CD4-positive, CD25-positive, alpha-beta regulatory T cell (primary cell): ENCODE results near the gene GPATCH4. TPM values are rescaled to one million over a fixed set of nuclear protein-coding genes. Genes with fewer than 3 reads are reported as not detected.

Source experiments
- ATAC-seq, 2 donors: fragments of 150-1000 bp; cut with Tn5 transposase; one replicate each; pipeline ENCODE4 v1.10.0; 2021; ENCODE audit warnings: low read depth in 2 of 2, moderate number of reproducible peaks in 2 of 2, moderate library complexity in 1 of 2
- DNase-seq, 3 donors: peaks; one replicate each; pipeline versions ENCODE4 v3.0.0 to v3.0.0-alpha.2; 2012 to 2022; ENCODE audit warnings: mixed read lengths in 1 of 3
- H3K27ac ChIP-seq: one replicate; pipeline ENCODE4 v1.7.0; 2013; ENCODE audit warnings: mild to moderate bottlenecking, low read length; ENCODE audit not compliant: insufficient read depth, poor library complexity, severe bottlenecking
- H3K27me3 ChIP-seq: one replicate; pipeline ENCODE4 v1.7.0; 2013; ENCODE audit warnings: low read length; ENCODE audit not compliant: control insufficient read depth, insufficient read depth
- H3K36me3 ChIP-seq: one replicate; pipeline ENCODE4 v1.7.0; 2013; ENCODE audit warnings: mild to moderate bottlenecking, low read length, moderate library complexity; ENCODE audit not compliant: control insufficient read depth, insufficient read depth
- H3K4me1 ChIP-seq: 2 replicates; pipeline ENCODE4 v1.7.0; 2013; ENCODE audit warnings: mild to moderate bottlenecking, low read length; ENCODE audit not compliant: insufficient read depth, control insufficient read depth, poor library complexity, severe bottlenecking
- H3K4me3 ChIP-seq: one replicate; pipeline ENCODE4 v1.7.0; 2013; ENCODE audit warnings: low read depth, mild to moderate bottlenecking, low read length, moderate library complexity
- H3K9me3 ChIP-seq, 2 experiments: 1 replicate in 1 of 2; 2 replicates in 1 of 2; pipeline ENCODE4 v1.7.0; 2013; ENCODE audit warnings: low read length in 2 of 2, mild to moderate bottlenecking in 1 of 2, moderate library complexity in 1 of 2; ENCODE audit not compliant: control insufficient read depth in 2 of 2
- H3K27ac Mint-ChIP-seq, 3 donors: one replicate each; pipeline ENCODE4 v1.8.0; 2020 to 2022; ENCODE audit warnings: mild to moderate bottlenecking in 3 of 3, mixed read lengths in 3 of 3, moderate library complexity in 2 of 3
- H3K27me3 Mint-ChIP-seq: one replicate; pipeline ENCODE4 v1.8.0; 2022; ENCODE audit warnings: mild to moderate bottlenecking, mixed read lengths
- H3K36me3 Mint-ChIP-seq: one replicate; pipeline ENCODE4 v1.8.0; 2020; ENCODE audit warnings: mixed read lengths
- H3K4me1 Mint-ChIP-seq, 4 donors: one replicate each; pipeline ENCODE4 v1.8.0; 2020 to 2022; ENCODE audit warnings: mixed read lengths in 4 of 4, mild to moderate bottlenecking in 1 of 4
- H3K4me3 Mint-ChIP-seq, 4 donors: one replicate each; pipeline ENCODE4 v1.8.0; 2020 to 2022; ENCODE audit warnings: mild to moderate bottlenecking in 4 of 4, mixed read lengths in 4 of 4, moderate library complexity in 3 of 4
- H3K9me3 Mint-ChIP-seq, 7 donors: one replicate each; pipeline ENCODE4 v1.8.0; 2020 to 2022; ENCODE audit warnings: mixed read lengths in 7 of 7, mild to moderate bottlenecking in 3 of 7, moderate library complexity in 2 of 7
- polyA plus RNA-seq, 4 donors: library from polyadenylated mRNA; unstranded; fragments of 300-500 nt; fragmentation: Illumina TruSeq; gene quantifications; one replicate each; pipeline ENCODE4 v1.2.3, GENCODE V29; 2021
- total RNA-seq: library from RNA; stranded (reverse); gene quantifications from one replicate; pipeline ENCODE4 v1.2.3, GENCODE V29; 2022

GPATCH4 gene
- total and polyA plus RNA-seq, 5 donors from 2014 or later = 20.2 to 34.6 (median 27.6) TPM

GRCh38 chr1:156601892-156602291, 613 bp upstream of the GPATCH4 start:
- Mint-ChIP-seq H3K36me3 (peaks cover 10% of the 10 kb centered on the region), H3K4me1 (peaks cover 4 to 41% (median 27%) of the 10 kb centered on the region in 4 donors), H3K27ac (peak overlapping the region; percentile 93 to 99 (median 99)), H3K27me3 (peaks cover 1% of the 10 kb centered on the region), H3K4me3 (peak overlapping the region; percentile 84 to 100 (median 99)), H3K9me3 (no peaks in the 10 kb centered on the region)
- Histone ChIP-seq H3K4me1 (peaks cover 28% of the 10 kb centered on the region), H3K36me3 (peaks cover 20% of the 10 kb centered on the region), H3K9me3 (no peaks in the 10 kb centered on the region), H3K4me3 (peak overlapping the region; percentile 97), H3K27ac (peak overlapping the region; percentile 78), H3K27me3 (no peaks in the 10 kb centered on the region)
- no peak for DNase-seq
- no peak for ATAC-seq

GRCh38 chr1:156600733-156601121, 552 bp downstream of the GPATCH4 start:
- Histone ChIP-seq H3K9me3 (no peaks in the 10 kb centered on the region), H3K4me3 (peak overlapping the region; percentile 97), H3K27me3 (no peaks in the 10 kb centered on the region), H3K27ac (peak overlapping the region; percentile 78), H3K4me1 (peaks cover 28% of the 10 kb centered on the region), H3K36me3 (peaks cover 31% of the 10 kb centered on the region)
- Mint-ChIP-seq H3K4me3 (peak overlapping the region; percentile 84 to 100 (median 99)), H3K4me1 (peaks cover 4 to 41% (median 28%) of the 10 kb centered on the region in 4 donors), H3K9me3 (no peaks in the 10 kb centered on the region), H3K36me3 (peaks cover 16% of the 10 kb centered on the region), H3K27me3 (no peaks in the 10 kb centered on the region), H3K27ac (peak overlapping the region; percentile 93 to 99 (median 99))
- DNase-seq = no peak
- peak in 1 of 2 donors; percentile 5 for ATAC-seq

GRCh38 chr1:156599811-156600210, 1.5 kb downstream of the GPATCH4 start:
- Histone ChIP-seq H3K27me3 (no peaks in the 10 kb centered on the region), H3K4me1 (peaks cover 28% of the 10 kb centered on the region), H3K36me3 (peaks cover 37% of the 10 kb centered on the region), H3K4me3 (no peak overlapping the region), H3K27ac (peak overlapping the region; percentile 24), H3K9me3 (no peaks in the 10 kb centered on the region)
- ATAC-seq = peak in 1 of 2 donors; percentile 47
- H3K27ac Mint-ChIP-seq = peak overlapping the region in 1 of 3 donors; percentile 93
- DNase-seq = peak in 2 of 3 donors; percentile 21 to 51
- H3K4me1 Mint-ChIP-seq = peaks cover 4 to 47% (median 35%) of the 10 kb centered on the region in 4 donors
- peaks cover 24% of the 10 kb centered on the region for H3K36me3 Mint-ChIP-seq
- H3K27me3 Mint-ChIP-seq = no peaks in the 10 kb centered on the region
- peak overlapping the region; percentile 84 to 100 (median 92) for H3K4me3 Mint-ChIP-seq
- no peaks in the 10 kb centered on the region for H3K9me3 Mint-ChIP-seq

GRCh38 chr1:156598731-156599432, 2.4 kb downstream of the GPATCH4 start:
- no peaks in the 10 kb centered on the region for H3K9me3 ChIP-seq
- Mint-ChIP-seq H3K4me3 (peak overlapping the region in 3 of 4 donors; percentile 26 to 84 (median 68)), H3K27ac (peak overlapping the region in 2 of 3 donors; percentile 80 to 81), H3K27me3 (no peaks in the 10 kb centered on the region), H3K36me3 (peaks cover 25% of the 10 kb centered on the region), H3K4me1 (peaks cover 4 to 47% (median 35%) of the 10 kb centered on the region in 4 donors), H3K9me3 (no peaks in the 10 kb centered on the region)
- no peak for ATAC-seq
- no peaks in the 10 kb centered on the region for H3K27me3 ChIP-seq
- no peak for DNase-seq
- no peak overlapping the region for H3K4me3 ChIP-seq
- H3K4me1 ChIP-seq = peaks cover 28% of the 10 kb centered on the region
- peaks cover 47% of the 10 kb centered on the region for H3K36me3 ChIP-seq
- H3K27ac ChIP-seq = no peak overlapping the region

- Mint-ChIP-seq H3K36me3 (peaks cover 25% of the 10 kb centered on the region), H3K9me3 (no peaks in the 10 kb centered on the region), H3K4me1 (peaks cover 4 to 49% (median 35%) of the 10 kb centered on the region in 4 donors), H3K27ac (peak overlapping the region in 2 of 3 donors; percentile 80 to 81), H3K4me3 (peak overlapping the region in 3 of 4 donors; percentile 26 to 84 (median 35)), H3K27me3 (no peaks in the 10 kb centered on the region)
- ATAC-seq (no peak), DNase-seq (no peak)
- Histone ChIP-seq H3K27me3 (no peaks in the 10 kb centered on the region), H3K36me3 (peaks cover 51% of the 10 kb centered on the region), H3K4me1 (peaks cover 27% of the 10 kb centered on the region), H3K9me3 (no peaks in the 10 kb centered on the region), H3K4me3 (no peak overlapping the region), H3K27ac (no peak overlapping the region)
Observed at GRCh38 chr1:156598125-156598524, 3.2 kb downstream of the GPATCH4 start.

GRCh38 chr1:156596426-156596825, 4.9 kb downstream of the GPATCH4 start:
- peak overlapping the region in 2 of 4 donors; percentile 13 to 84 for H3K4me3 Mint-ChIP-seq
- peaks cover 23% of the 10 kb centered on the region for H3K4me1 ChIP-seq
- ATAC-seq (no peak), DNase-seq (no peak)
- H3K4me1 Mint-ChIP-seq = peaks cover 0 to 45% (median 25%) of the 10 kb centered on the region in 4 donors
- H3K9me3 Mint-ChIP-seq = no peaks in the 10 kb centered on the region
- peaks cover 51% of the 10 kb centered on the region for H3K36me3 ChIP-seq
- H3K27ac Mint-ChIP-seq = peak overlapping the region in 1 of 3 donors; percentile 89
- H3K27me3 ChIP-seq = no peaks in the 10 kb centered on the region
- no peak overlapping the region for H3K4me3 ChIP-seq
- no peak overlapping the region for H3K27ac ChIP-seq
- H3K36me3 Mint-ChIP-seq = peaks cover 25% of the 10 kb centered on the region
- no peaks in the 10 kb centered on the region for H3K27me3 Mint-ChIP-seq
- no peaks in the 10 kb centered on the region for H3K9me3 ChIP-seq

- H3K27ac ChIP-seq = no peak overlapping the region
- Mint-ChIP-seq H3K36me3 (peaks cover 25% of the 10 kb centered on the region), H3K4me1 (peaks cover 0 to 41% (median 24%) of the 10 kb centered on the region in 4 donors), H3K27ac (peak overlapping the region in 2 of 3 donors; percentile 9 to 61), H3K27me3 (no peaks in the 10 kb centered on the region), H3K9me3 (no peaks in the 10 kb centered on the region), H3K4me3 (peak overlapping the region in 2 of 4 donors; percentile 78 to 82)
- H3K36me3 ChIP-seq = peaks cover 51% of the 10 kb centered on the region
- peaks cover 16% of the 10 kb centered on the region for H3K4me1 ChIP-seq
- H3K4me3 ChIP-seq = no peak overlapping the region
- H3K9me3 ChIP-seq = no peaks in the 10 kb centered on the region
- no peak for DNase-seq
- H3K27me3 ChIP-seq = no peaks in the 10 kb centered on the region
- ATAC-seq = no peak
Observed at GRCh38 chr1:156595016-156595415, 6.3 kb downstream of the GPATCH4 start.
